GM15510 (cell line): ENCODE results near the gene PCDHGA1.
A peak's percentile ranks its signal among the peaks of the same experiment; 100 is the strongest.

Experiments
- POLR2A ChIP-seq: IDR thresholded peaks from 3 replicates; pipeline ENCODE4 v1.6.1; 2011; ENCODE audit warnings: borderline replicate concordance; ENCODE audit not compliant: insufficient read length; ENCODE audit errors: extremely low read depth

The PCDHGA1 gene

GRCh38 chr5:141330299-141331080, at the start of gene PCDHGA1:
PCDHGA1 (plus strand) TSS chr5:141330514.
- no peak for TF ChIP-seq POLR2A

GRCh38 chr5:141298376-141298775, 31.9 kb upstream of the PCDHGA1 start:
- TF ChIP-seq POLR2A, result no peak

GRCh38 chr5:141303756-141304155, 26.6 kb upstream of the PCDHGA1 start, which contains the start of gene SLC25A2:
SLC25A2 (minus strand) TSS chr5:141304049; CDS start chr5:141303865, 184 bp downstream.
- no peak for TF ChIP-seq POLR2A

GRCh38 chr5:141306630-141307029, 23.7 kb upstream of the PCDHGA1 start:
- no peak for TF ChIP-seq POLR2A

- TF ChIP-seq POLR2A, result no peak
These were observed 16.6 kb upstream of the PCDHGA1 start for GRCh38 chr5:141313711-141314110.

- TF ChIP-seq POLR2A, result no peak
These were observed 11.1 kb upstream of the PCDHGA1 start for GRCh38 chr5:141319202-141319601.

- no peak for TF ChIP-seq POLR2A
These were observed 10.6 kb upstream of the PCDHGA1 start for GRCh38 chr5:141319699-141320098.

- TF ChIP-seq POLR2A, result peak; percentile 97
These were observed 9.8 kb upstream of the PCDHGA1 start, which contains the start of gene TAF7 for GRCh38 chr5:141320225-141321169. TAF7 (minus strand) TSS chr5:141320784; CDS start chr5:141320044, 740 bp downstream.

GRCh38 chr5:141322261-141322660, 8.1 kb upstream of the PCDHGA1 start:
- TF ChIP-seq POLR2A, result no peak

- TF ChIP-seq POLR2A, result no peak
These were observed 4.0 kb upstream of the PCDHGA1 start for GRCh38 chr5:141326088-141326854.

GRCh38 chr5:141328231-141328630, 2.1 kb upstream of the PCDHGA1 start:
- TF ChIP-seq POLR2A, result no peak

GRCh38 chr5:141338538-141339306, 8.4 kb downstream of the PCDHGA1 start, which contains the start of gene PCDHGA2:
PCDHGA2 (plus strand) TSS chr5:141338760.
- no peak for TF ChIP-seq POLR2A

GRCh38 chr5:141342773-141343172, 12.5 kb downstream of the PCDHGA1 start:
- no peak for TF ChIP-seq POLR2A
